Measurements from ENCODE around the gene CLDN24.

Gene CLDN24

GRCh38 chr4:183300070-183300469 lies 22.2 kb downstream of the CLDN24 start:
- TF ChIP-seq FOXP2 (optimal IDR thresholded peaks at IDR 0.05; ENCODE audit: borderline replicate concordance, extremely low read depth, extremely low read length, insufficient read depth) (no peak), TAF1 (IDR thresholded peaks at IDR 0.05; ENCODE audit: borderline replicate concordance, insufficient read depth, low read length) (no peak), POLR2AphosphoS5 (IDR thresholded peaks at IDR 0.05; ENCODE audit: low read depth, low read length) (no peak)

GRCh38 chr4:183299464-183299863 lies 22.8 kb downstream of the CLDN24 start:
- TF ChIP-seq TAF1 (IDR thresholded peaks at IDR 0.05; ENCODE audit: borderline replicate concordance, insufficient read depth, low read length) (no peak), POLR2AphosphoS5 (IDR thresholded peaks at IDR 0.05; ENCODE audit: low read depth, low read length) (no peak), FOXP2 (optimal IDR thresholded peaks at IDR 0.05; ENCODE audit: borderline replicate concordance, extremely low read depth, extremely low read length, insufficient read depth) (no peak), SIN3A (IDR thresholded peaks at IDR 0.05; ENCODE audit: borderline replicate concordance, insufficient read depth, low read length) (no peak)
- TF ChIP-seq, protein P1, sequence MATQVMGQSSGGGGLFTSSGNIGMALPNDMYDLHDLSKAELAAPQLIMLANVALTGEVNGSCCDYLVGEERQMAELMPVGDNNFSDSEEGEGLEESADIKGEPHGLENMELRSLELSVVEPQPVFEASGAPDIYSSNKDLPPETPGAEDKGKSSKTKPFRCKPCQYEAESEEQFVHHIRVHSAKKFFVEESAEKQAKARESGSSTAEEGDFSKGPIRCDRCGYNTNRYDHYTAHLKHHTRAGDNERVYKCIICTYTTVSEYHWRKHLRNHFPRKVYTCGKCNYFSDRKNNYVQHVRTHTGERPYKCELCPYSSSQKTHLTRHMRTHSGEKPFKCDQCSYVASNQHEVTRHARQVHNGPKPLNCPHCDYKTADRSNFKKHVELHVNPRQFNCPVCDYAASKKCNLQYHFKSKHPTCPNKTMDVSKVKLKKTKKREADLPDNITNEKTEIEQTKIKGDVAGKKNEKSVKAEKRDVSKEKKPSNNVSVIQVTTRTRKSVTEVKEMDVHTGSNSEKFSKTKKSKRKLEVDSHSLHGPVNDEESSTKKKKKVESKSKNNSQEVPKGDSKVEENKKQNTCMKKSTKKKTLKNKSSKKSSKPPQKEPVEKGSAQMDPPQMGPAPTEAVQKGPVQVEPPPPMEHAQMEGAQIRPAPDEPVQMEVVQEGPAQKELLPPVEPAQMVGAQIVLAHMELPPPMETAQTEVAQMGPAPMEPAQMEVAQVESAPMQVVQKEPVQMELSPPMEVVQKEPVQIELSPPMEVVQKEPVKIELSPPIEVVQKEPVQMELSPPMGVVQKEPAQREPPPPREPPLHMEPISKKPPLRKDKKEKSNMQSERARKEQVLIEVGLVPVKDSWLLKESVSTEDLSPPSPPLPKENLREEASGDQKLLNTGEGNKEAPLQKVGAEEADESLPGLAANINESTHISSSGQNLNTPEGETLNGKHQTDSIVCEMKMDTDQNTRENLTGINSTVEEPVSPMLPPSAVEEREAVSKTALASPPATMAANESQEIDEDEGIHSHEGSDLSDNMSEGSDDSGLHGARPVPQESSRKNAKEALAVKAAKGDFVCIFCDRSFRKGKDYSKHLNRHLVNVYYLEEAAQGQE (IDR thresholded peaks at IDR 0.05; ENCODE audit: insufficient read depth in 1 of 2, low read depth in 2 of 2, low read length in 2 of 2), result no peak

DNA sequence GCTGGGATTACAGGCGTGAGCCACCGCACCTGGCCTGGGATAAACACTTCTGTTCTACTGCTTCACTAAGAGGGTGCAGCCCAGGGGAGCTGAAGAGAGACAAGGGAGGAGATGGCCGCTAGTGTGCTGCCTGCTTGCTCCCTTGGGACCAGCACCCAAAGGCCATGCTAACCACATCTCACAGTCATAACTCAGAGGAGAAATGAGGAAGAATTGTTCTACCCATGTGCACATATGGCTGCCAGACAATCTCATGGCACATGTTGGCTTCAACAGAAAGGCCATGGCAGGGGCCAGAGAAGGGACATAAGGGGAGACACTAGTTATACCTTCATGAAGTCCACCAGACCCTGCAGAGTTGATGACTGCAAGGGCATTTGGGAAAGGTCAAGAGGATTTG lies 24.6 kb downstream of the CLDN24 start:
- no peak for TF ChIP-seq SIN3A (IDR thresholded peaks at IDR 0.05; ENCODE audit: borderline replicate concordance, insufficient read depth, low read length)
- TF ChIP-seq POLR2AphosphoS5 (IDR thresholded peaks at IDR 0.05; ENCODE audit: low read depth, low read length), result no peak
- TF ChIP-seq, protein P1 (IDR thresholded peaks at IDR 0.05; ENCODE audit: insufficient read depth in 1 of 2, low read depth in 2 of 2, low read length in 2 of 2), result no peak
- TF ChIP-seq FOXP2 (optimal IDR thresholded peaks at IDR 0.05; ENCODE audit: borderline replicate concordance, extremely low read depth, extremely low read length, insufficient read depth), result no peak
- no peak for TF ChIP-seq TAF1 (IDR thresholded peaks at IDR 0.05; ENCODE audit: borderline replicate concordance, insufficient read depth, low read length)

DNA sequence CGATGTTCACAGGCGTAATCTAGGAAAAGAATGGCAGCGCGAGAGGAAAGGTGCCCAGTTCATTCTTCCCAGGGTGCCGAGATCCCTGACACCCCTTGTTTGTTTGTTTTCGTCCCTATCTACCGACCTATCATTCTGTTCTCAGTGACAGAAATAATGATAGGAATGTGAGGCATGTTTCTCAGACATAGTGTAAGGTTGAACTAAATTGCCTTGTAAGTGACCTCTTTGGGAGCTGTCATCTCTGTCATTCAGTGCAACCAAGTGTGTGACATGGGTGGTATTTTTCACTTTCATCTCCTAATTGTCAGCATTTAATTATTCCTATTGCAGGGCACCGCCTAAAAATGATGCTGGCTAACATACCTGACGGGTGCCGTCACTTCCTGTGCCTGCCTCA lies 26.5 kb downstream of the CLDN24 start:
- no peak for TF ChIP-seq TAF1 (IDR thresholded peaks at IDR 0.05; ENCODE audit: borderline replicate concordance, insufficient read depth, low read length)
- no peak for TF ChIP-seq FOXP2 (optimal IDR thresholded peaks at IDR 0.05; ENCODE audit: borderline replicate concordance, extremely low read depth, extremely low read length, insufficient read depth)
- TF ChIP-seq, protein P1 (IDR thresholded peaks at IDR 0.05; ENCODE audit: insufficient read depth in 1 of 2, low read depth in 2 of 2, low read length in 2 of 2), result no peak
- no peak for TF ChIP-seq POLR2AphosphoS5 (IDR thresholded peaks at IDR 0.05; ENCODE audit: low read depth, low read length)
- TF ChIP-seq SIN3A (IDR thresholded peaks at IDR 0.05; ENCODE audit: borderline replicate concordance, insufficient read depth, low read length), result no peak

GRCh38 chr4:183291070-183291469 lies 31.2 kb downstream of the CLDN24 start:
- TF ChIP-seq, protein P1 (IDR thresholded peaks at IDR 0.05; ENCODE audit: insufficient read depth in 1 of 2, low read depth in 2 of 2, low read length in 2 of 2), result no peak
- TF ChIP-seq TAF1 (IDR thresholded peaks at IDR 0.05; ENCODE audit: borderline replicate concordance, insufficient read depth, low read length) (no peak), FOXP2 (optimal IDR thresholded peaks at IDR 0.05; ENCODE audit: borderline replicate concordance, extremely low read depth, extremely low read length, insufficient read depth) (no peak), SIN3A (IDR thresholded peaks at IDR 0.05; ENCODE audit: borderline replicate concordance, insufficient read depth, low read length) (no peak), POLR2AphosphoS5 (IDR thresholded peaks at IDR 0.05; ENCODE audit: low read depth, low read length) (no peak)
